ENCODE data around the gene GNLY. TPM values are rescaled to one million over a fixed set of nuclear protein-coding genes. Genes with fewer than 3 reads are reported as not detected.
A peak's percentile ranks its signal among the peaks of the same experiment; 100 is the strongest.
"Not testable (repeated sequence)": the region's sequence is repeated elsewhere in the genome, so short reads cannot be mapped to it uniquely, and the experiment has no call there.

GNLY gene
- total RNA-seq, 2 donors from 2014 or later = 0.52 to 2.8 TPM

- intact Hi-C loops (cut with DNase I) = no loop called here
- peak; percentile 22 to 31 for ATAC-seq
- DNase-seq = peak; percentile 69
These were observed 32.9 kb upstream of the GNLY start for GRCh38 chr2:85661139-85661858.

- ATAC-seq = peak; percentile 66 to 90
- DNase-seq = peak; percentile 61
- intact Hi-C loops (cut with DNase I) = no loop called here
These were observed 31.1 kb upstream of the GNLY start for GRCh38 chr2:85662899-85663593.

GRCh38 chr2:85663594-85664565 is 30.3 kb upstream of the GNLY start:
- DNase-seq (no peak), ATAC-seq (no peak)
- intact Hi-C loops (cut with DNase I) = no loop called here

GRCh38 chr2:85665264-85665937 is 28.8 kb upstream of the GNLY start:
- no peak for ATAC-seq
- intact Hi-C loops (cut with DNase I) = no loop called here

GRCh38 chr2:85666016-85666415 is 28.1 kb upstream of the GNLY start:
- DNase-seq = no peak
- intact Hi-C loops (cut with DNase I) = no loop called here
- no peak for ATAC-seq

More at GRCh38 chr2:85665264-85665937, 28.8 kb upstream of the GNLY start:
- DNase-seq = no peak

GRCh38 chr2:85666435-85667316 is 27.5 kb upstream of the GNLY start:
- intact Hi-C loops (cut with DNase I) = no loop called here
- no peak for DNase-seq
- ATAC-seq = no peak

GRCh38 chr2:85667561-85668008 is 26.6 kb upstream of the GNLY start:
- DNase-seq (no peak), ATAC-seq (no peak)
- intact Hi-C loops (cut with DNase I) = no loop called here

- intact Hi-C loops (cut with DNase I) = no loop called here
- DNase-seq = no peak
- ATAC-seq = no peak
These were observed 25.9 kb upstream of the GNLY start, which contains the start of gene SFTPB for GRCh38 chr2:85668009-85668856. TSS of gene SFTPB (minus strand) at chr2:85668199. CDS start at chr2:85668183, 16 bp downstream.

- intact Hi-C loops (cut with DNase I) = no loop called here
- DNase-seq (no peak), ATAC-seq (no peak)
These were observed 25.4 kb upstream of the GNLY start for GRCh38 chr2:85668857-85669142.

- ATAC-seq (no peak), DNase-seq (no peak)
- intact Hi-C loops (cut with DNase I) = no loop called here
These were observed 24.6 kb upstream of the GNLY start for GRCh38 chr2:85669549-85669948.

- DNase-seq; ATAC-seq; intact Hi-C loops (cut with DNase I): not testable (repeated sequence)
These were observed 23.7 kb upstream of the GNLY start for GRCh38 chr2:85670416-85670815.

- ATAC-seq (no peak), DNase-seq (no peak)
- intact Hi-C loops (cut with DNase I) = no loop called here
These were observed 21.7 kb upstream of the GNLY start for GRCh38 chr2:85672456-85672855.

GRCh38 chr2:85673716-85674375 is 20.3 kb upstream of the GNLY start:
- no peak for ATAC-seq
- intact Hi-C loops (cut with DNase I) = no loop called here
- no peak for DNase-seq

- intact Hi-C loops (cut with DNase I) = no loop called here
- ATAC-seq (no peak), DNase-seq (no peak)
These were observed 19.7 kb upstream of the GNLY start for GRCh38 chr2:85674417-85674816.

GRCh38 chr2:85675427-85675826 is 18.7 kb upstream of the GNLY start:
- no peak for ATAC-seq
- DNase-seq = no peak
- intact Hi-C loops (cut with DNase I) = no loop called here

- no peak for DNase-seq
- no peak for ATAC-seq
- intact Hi-C loops (cut with DNase I) = no loop called here
These were observed 18.2 kb upstream of the GNLY start for GRCh38 chr2:85675866-85676548.
